Endothelial cell of umbilical vein (primary cell): ENCODE results near the gene STEAP1. TPM values are rescaled to one million over a fixed set of nuclear protein-coding genes. Genes with fewer than 3 reads are reported as not detected.

Experiments used
- BruUV-seq: library from RNA; stranded (reverse); fragments of 400-500 nt; replicated peaks from 2 replicates; lab custom pipeline; 2021; lab: Mats Ljungman, UMichigan
- CTCF ChIA-PET: fragments of 300-600, 350-600 bp; sonication (Branson Sonifier 250); formaldehyde crosslinking; loops from one replicate; lab custom pipeline; 2021; ENCODE audit warnings: antibody characterized with exemption, inconsistent platforms; lab: Charles Lee
- POLR2A ChIA-PET: fragments of 300-600, 350-600 bp; sonication (Branson Sonifier 250); formaldehyde crosslinking; loops from one replicate; lab custom pipeline; 2021; ENCODE audit warnings: antibody characterized with exemption, inconsistent platforms; lab: Charles Lee
- DNase-seq: peaks from one replicate; pipeline ENCODE4 v3.0.0-alpha.2; 2011; ENCODE audit warnings: low read depth, low spot score
- FAIRE-seq: peaks from 2 replicates; lab custom pipeline; 2011; peaks lifted over from hg19 to GRCh38; lab: Jason Lieb, UNC
- H2AFZ ChIP-seq: 2 replicates; pipeline ENCODE4 v1.6.0; 2012; ENCODE audit warnings: low read depth, low read length, control low read depth, inconsistent platforms
- H3K27ac ChIP-seq: 2 replicates; pipeline ENCODE4 v1.5.1; 2011; ENCODE audit warnings: low read depth, mild to moderate bottlenecking, control low read depth, low read length, moderate library complexity; ENCODE audit not compliant: insufficient read depth
- H3K27me3 ChIP-seq, 2 experiments: 2 replicates each; pipeline versions ENCODE4 v1.6.0 to v1.6.1; 2011; ENCODE audit warnings: low read length in 2 of 2, mixed read lengths in 1 of 2; ENCODE audit not compliant: control insufficient read depth in 2 of 2, insufficient read depth in 2 of 2
- H3K36me3 ChIP-seq, 2 experiments: 2 replicates in 1 of 2; 3 replicates in 1 of 2; pipeline ENCODE4 v1.5.1; 2011; ENCODE audit warnings: low read length in 2 of 2, mild to moderate bottlenecking in 1 of 2, moderate library complexity in 1 of 2; ENCODE audit not compliant: control insufficient read depth in 2 of 2, insufficient read depth in 2 of 2; ENCODE audit errors: extremely low read depth in 1 of 2
- H3K4me1 ChIP-seq: 3 replicates; pipeline ENCODE4 v1.5.1; 2011; ENCODE audit warnings: mild to moderate bottlenecking, low read length; ENCODE audit not compliant: control insufficient read depth, insufficient read depth; ENCODE audit errors: extremely low read depth
- H3K4me2 ChIP-seq: 2 replicates; pipeline ENCODE4 v1.6.1; 2011; ENCODE audit warnings: low read length, control low read depth, mixed read lengths; ENCODE audit not compliant: insufficient read depth
- H3K4me3 ChIP-seq, 3 experiments: fragments of 200-600 bp in 1 of 3; sonication (generic), shearing (Covaris generic) in 1 of 3; replicated peaks in 1 of 3; 2 replicates each; pipeline ENCODE4 v1.5.1; 2011 to 2016; ENCODE audit warnings: control low read depth in 3 of 3, low read length in 3 of 3, mild to moderate bottlenecking in 2 of 3, inconsistent platforms in 1 of 3, low read depth in 1 of 3, moderate library complexity in 1 of 3; ENCODE audit not compliant: insufficient read depth in 1 of 3
- H3K79me2 ChIP-seq: 2 replicates; pipeline ENCODE4 v1.6.0; 2012; ENCODE audit warnings: low read length, inconsistent platforms; ENCODE audit not compliant: control insufficient read depth, insufficient read depth
- H3K9ac ChIP-seq: replicated peaks from 2 replicates; pipeline ENCODE3; 2011; ENCODE audit warnings: low read length, control low read depth; ENCODE audit not compliant: insufficient read depth; ENCODE audit errors: extremely low read depth
- H3K9me1 ChIP-seq: replicated peaks from 3 replicates; pipeline ENCODE4 v1.6.0; 2011; ENCODE audit warnings: mild to moderate bottlenecking, low read length; ENCODE audit not compliant: control insufficient read depth, insufficient read depth; ENCODE audit errors: extremely low read depth
- H3K9me3 ChIP-seq: replicated peaks from 2 replicates; pipeline ENCODE4 v1.5.1; 2012; ENCODE audit warnings: low read length, inconsistent platforms; ENCODE audit not compliant: control insufficient read depth, insufficient read depth
- H4K20me1 ChIP-seq: replicated peaks from 2 replicates; pipeline ENCODE3; 2011; ENCODE audit warnings: mild to moderate bottlenecking, low read length; ENCODE audit not compliant: control insufficient read depth, insufficient read depth; ENCODE audit errors: extremely low read depth
- EZH2 ChIP-seq: IDR thresholded peaks from 2 replicates; pipeline ENCODE4 v1.6.1; 2012; ENCODE audit warnings: borderline replicate concordance, low read depth, mild to moderate bottlenecking, moderate library complexity, low read length, inconsistent platforms; ENCODE audit not compliant: severe bottlenecking
- FOS ChIP-seq: IDR thresholded peaks from 2 replicates; pipeline ENCODE4 v1.6.1; 2011; ENCODE audit warnings: mild to moderate bottlenecking, low read length, moderate library complexity, borderline replicate concordance; ENCODE audit not compliant: insufficient read depth
- GATA2 ChIP-seq: IDR thresholded peaks from 2 replicates; pipeline ENCODE4 v1.7.0; 2011; ENCODE audit warnings: low read depth, mild to moderate bottlenecking, moderate library complexity, mixed read lengths, low read length; ENCODE audit not compliant: insufficient read length, insufficient read depth
- JUN ChIP-seq: IDR thresholded peaks from 2 replicates; pipeline ENCODE4 v1.6.1; 2011; ENCODE audit warnings: borderline replicate concordance, low read depth; ENCODE audit not compliant: insufficient read length, insufficient read depth
- MAX ChIP-seq: IDR thresholded peaks from 2 replicates; pipeline ENCODE4 v1.6.1; 2011; ENCODE audit not compliant: insufficient read depth, insufficient read length
- POLR2A ChIP-seq: IDR thresholded peaks from 2 replicates; pipeline ENCODE4 v1.6.1; 2012; ENCODE audit warnings: low read depth, mild to moderate bottlenecking, control low read depth, low read length
- POLR2AphosphoS5 ChIP-seq: IDR thresholded peaks from 2 replicates; pipeline ENCODE4 v1.6.1; 2012; ENCODE audit warnings: low read depth, mild to moderate bottlenecking, control low read depth, low read length, moderate library complexity; ENCODE audit not compliant: insufficient read depth
- dilution Hi-C: fragments of 300-500 bp; cut with MboI; formaldehyde crosslinking; loops from one replicate; pipeline ENCODE4 v1.15.0; 2019; ENCODE audit warnings: low sequenced_read_pairs; ENCODE audit not compliant: extremely low pct_ligation_motif_present
- intact Hi-C: fragments of 100-400 bp; cut with micrococcal nuclease; formaldehyde crosslinking; loops from one replicate; pipeline ENCODE4 v1.10.0; 2022
- polyA plus RNA-seq, 4 experiments: library from polyadenylated mRNA; depleted of rRNA in 3 of 4; stranded (reverse) in 3 of 4; unstranded in 1 of 4; fragments of >200 nt; gene quantifications; 2 replicates each; pipeline versions ENCODE4 v1.2.1 to v1.2.3, GENCODE V29; 2011 to 2012; ENCODE audit warnings: missing spikeins in 1 of 4
- total RNA-seq: library from RNA; stranded (reverse); gene quantifications from 2 replicates; pipeline ENCODE4 v1.2.3, GENCODE V29; 2021
- TF ChIP-seq, protein P1 (sequence below), 2 donors: IDR thresholded peaks; 1 replicate in 1 of 2; 2 replicates in 1 of 2; pipeline ENCODE4 v1.5.1; 2011; ENCODE audit warnings: low read length in 2 of 2, mild to moderate bottlenecking in 2 of 2, moderate library complexity in 2 of 2, control low read depth in 1 of 2, inconsistent platforms in 1 of 2, low read depth in 1 of 2; ENCODE audit not compliant: insufficient read depth in 1 of 2; ENCODE audit errors: extremely low read depth in 1 of 2

STEAP1 gene
- total and polyA plus RNA-seq, 2 donors (not counting 3 experiments of a cell fraction or from before 2014, with no cell fraction given): 35.0 to 42.7 TPM

GRCh38 chr7:90191648-90192047, 37.4 kb downstream of the STEAP1 start:
- no peaks in the 10 kb centered on the region for H3K27me3 ChIP-seq
- ChIA-PET CTCF (no interaction called here), POLR2A (no interaction called here)
- dilution Hi-C loops: no loop called here
- intact Hi-C loops: no loop called here
- no peaks in the 10 kb centered on the region for H3K9me1 ChIP-seq
- BruUV-seq: no TSS peak
- H3K4me2 ChIP-seq: no peak overlapping the region
- TF ChIP-seq EZH2: no peak
- TF ChIP-seq FOS: no peak
- no peak for TF ChIP-seq POLR2AphosphoS5
- H4K20me1 ChIP-seq: no peaks in the 10 kb centered on the region
- FAIRE-seq (no peak), DNase-seq (no peak)
- H3K4me3 ChIP-seq: no peak overlapping the region
- no peak overlapping the region for H2AFZ ChIP-seq
- no peak overlapping the region for H3K27ac ChIP-seq
- no peaks in the 10 kb centered on the region for H3K9me3 ChIP-seq
- no peaks in the 10 kb centered on the region for H3K4me1 ChIP-seq
- H3K9ac ChIP-seq: no peak overlapping the region
- H3K79me2 ChIP-seq: no peaks in the 10 kb centered on the region
- H3K36me3 ChIP-seq: no peaks in the 10 kb centered on the region

GRCh38 chr7:90192876-90193750, 38.8 kb downstream of the STEAP1 start:
- no peaks in the 10 kb centered on the region for H3K79me2 ChIP-seq
- FAIRE-seq (no peak), DNase-seq (peak; percentile 87)
- intact Hi-C loops (no loop called here), dilution Hi-C loops (no loop called here)
- no peaks in the 10 kb centered on the region for H3K27me3 ChIP-seq
- H2AFZ ChIP-seq: no peak overlapping the region
- H4K20me1 ChIP-seq: no peaks in the 10 kb centered on the region
- no peak overlapping the region for H3K9ac ChIP-seq
- no TSS peak for BruUV-seq
- H3K4me1 ChIP-seq: no peaks in the 10 kb centered on the region
- no peaks in the 10 kb centered on the region for H3K9me1 ChIP-seq
- H3K4me3 ChIP-seq: no peak overlapping the region
- no peak overlapping the region for H3K4me2 ChIP-seq
- ChIA-PET POLR2A (no interaction called here), CTCF (interaction anchor here (0.8 to 2.3 kb wide), 7 partner anchors 13 to 71 kb away, joined by 3 to 12 read pairs (median 4); partner anchors contain the start of genes STEAP1 and STEAP2)
- no peak overlapping the region for H3K27ac ChIP-seq
- TF ChIP-seq, protein P1, sequence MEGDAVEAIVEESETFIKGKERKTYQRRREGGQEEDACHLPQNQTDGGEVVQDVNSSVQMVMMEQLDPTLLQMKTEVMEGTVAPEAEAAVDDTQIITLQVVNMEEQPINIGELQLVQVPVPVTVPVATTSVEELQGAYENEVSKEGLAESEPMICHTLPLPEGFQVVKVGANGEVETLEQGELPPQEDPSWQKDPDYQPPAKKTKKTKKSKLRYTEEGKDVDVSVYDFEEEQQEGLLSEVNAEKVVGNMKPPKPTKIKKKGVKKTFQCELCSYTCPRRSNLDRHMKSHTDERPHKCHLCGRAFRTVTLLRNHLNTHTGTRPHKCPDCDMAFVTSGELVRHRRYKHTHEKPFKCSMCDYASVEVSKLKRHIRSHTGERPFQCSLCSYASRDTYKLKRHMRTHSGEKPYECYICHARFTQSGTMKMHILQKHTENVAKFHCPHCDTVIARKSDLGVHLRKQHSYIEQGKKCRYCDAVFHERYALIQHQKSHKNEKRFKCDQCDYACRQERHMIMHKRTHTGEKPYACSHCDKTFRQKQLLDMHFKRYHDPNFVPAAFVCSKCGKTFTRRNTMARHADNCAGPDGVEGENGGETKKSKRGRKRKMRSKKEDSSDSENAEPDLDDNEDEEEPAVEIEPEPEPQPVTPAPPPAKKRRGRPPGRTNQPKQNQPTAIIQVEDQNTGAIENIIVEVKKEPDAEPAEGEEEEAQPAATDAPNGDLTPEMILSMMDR (IDR thresholded peaks at IDR 0.05; ENCODE audit: extremely low read depth in 1 of 2, insufficient read depth in 1 of 2, low read depth in 1 of 2, low read length in 2 of 2): no peak
- no peak for TF ChIP-seq EZH2
- no peak for TF ChIP-seq GATA2
- no peak for TF ChIP-seq JUN
- TF ChIP-seq POLR2A: no peak
- TF ChIP-seq MAX: no peak
- no peak for TF ChIP-seq POLR2AphosphoS5
- no peaks in the 10 kb centered on the region for H3K36me3 ChIP-seq
- no peaks in the 10 kb centered on the region for H3K9me3 ChIP-seq
